ENCODE results near the gene SP2. TPM values are rescaled to one million over a fixed set of nuclear protein-coding genes. Genes with fewer than 3 reads are reported as not detected.

The SP2 gene
- total RNA-seq, 4 donors from 2014 or later, result 7.1 to 14.1 (median 12.3) TPM

- peaks cover 11 to 24% of the 10 kb centered on the region in 2 donors for H3K4me1 ChIP-seq
- no peaks in the 10 kb centered on the region for H3K27me3 ChIP-seq
- 1 to 3% methylated on average over 21 to 35 of the region's 62 CpGs for WGBS, 2 donors
- intact Hi-C loops (cut with DNase I), result loop anchor here (2.0 kb wide), 1 partner anchor 22 kb away; no protein-coding TSS in a partner anchor
- no peaks in the 10 kb centered on the region for H3K9me3 ChIP-seq
- peaks cover 23 to 26% of the 10 kb centered on the region in 2 donors for H3K36me3 ChIP-seq
- peak within 1 kb of the TSS; percentile 27 to 95 (median 88) for H3K4me3 ChIP-seq (replicated peaks in 1 of 3)
- TF ChIP-seq CTCF (IDR thresholded peaks at IDR 0.05) (peak; percentile 79 to 100 (median 96)), POLR2A (IDR thresholded peaks at IDR 0.05) (peak in 1 of 2 donors; percentile 85)
- peak; percentile 100 for DNase-seq
- H3K27ac ChIP-seq, result peak within 1 kb of the TSS in 2 of 3 donors; percentile 77 to 85
Measured at GRCh38 chr17:47970725-47971499, 74.9 kb downstream of the SP2 start, which contains the start of gene CDK5RAP3. Gene CDK5RAP3 (plus strand): TSS chr17:47971113. CDS start chr17:47971147, 34 bp downstream.

- Histone ChIP-seq H3K4me1 (peaks cover 11 to 19% of the 10 kb centered on the region in 2 donors), H3K36me3 (peaks cover 39 to 50% of the 10 kb centered on the region in 2 donors), H3K9me3 (no peaks in the 10 kb centered on the region), H3K27me3 (no peaks in the 10 kb centered on the region), H3K27ac (no peak overlapping the region), H3K4me3 (replicated peaks in 1 of 3) (no peak overlapping the region)
- WGBS, 2 donors, result 90 to 93% methylated on average over 8 of the region's 8 CpGs
- no peak for DNase-seq
- TF ChIP-seq POLR2A (IDR thresholded peaks at IDR 0.05), result no peak
- no peak for TF ChIP-seq CTCF (IDR thresholded peaks at IDR 0.05)
- intact Hi-C loops (cut with DNase I), result no loop called here
Measured at GRCh38 chr17:47973541-47973940, 77.5 kb downstream of the SP2 start.

- 85 to 86% methylated on average over 15 of the region's 15 CpGs for WGBS, 2 donors
- Histone ChIP-seq H3K4me1 (peaks cover 9 to 14% of the 10 kb centered on the region in 2 donors), H3K9me3 (no peaks in the 10 kb centered on the region), H3K4me3 (replicated peaks in 1 of 3) (no peak overlapping the region), H3K27ac (no peak overlapping the region), H3K36me3 (peaks cover 56 to 68% of the 10 kb centered on the region in 2 donors), H3K27me3 (no peaks in the 10 kb centered on the region)
- TF ChIP-seq POLR2A (IDR thresholded peaks at IDR 0.05), result no peak
- TF ChIP-seq CTCF (IDR thresholded peaks at IDR 0.05), result no peak
- no peak for DNase-seq
- intact Hi-C loops (cut with DNase I), result loop anchor here (5.0 kb wide), 1 partner anchor 42 kb away; no protein-coding TSS in a partner anchor
Measured at GRCh38 chr17:47975189-47975822, 79.3 kb downstream of the SP2 start.

GRCh38 chr17:47975823-47976205 lies 79.8 kb downstream of the SP2 start:
- H3K36me3 ChIP-seq, result peaks cover 61 to 73% of the 10 kb centered on the region in 2 donors
- WGBS, 2 donors, result 93 to 97% methylated on average over 10 of the region's 10 CpGs
- no peak overlapping the region for H3K4me3 ChIP-seq (replicated peaks in 1 of 3)
- no peak for DNase-seq
- TF ChIP-seq CTCF (IDR thresholded peaks at IDR 0.05) (no peak), POLR2A (IDR thresholded peaks at IDR 0.05) (no peak)
- H3K27ac ChIP-seq, result no peak overlapping the region
- intact Hi-C loops (cut with DNase I), result loop anchor here (5.0 kb wide), 1 partner anchor 41 kb away; no protein-coding TSS in a partner anchor
- no peaks in the 10 kb centered on the region for H3K9me3 ChIP-seq
- no peaks in the 10 kb centered on the region for H3K27me3 ChIP-seq
- peaks cover 8 to 13% of the 10 kb centered on the region in 2 donors for H3K4me1 ChIP-seq

Measured in thyroid gland (tissue), 4 donors.